ENCODE data around the gene ADAMTSL3.

ADAMTSL3 gene, protein sequence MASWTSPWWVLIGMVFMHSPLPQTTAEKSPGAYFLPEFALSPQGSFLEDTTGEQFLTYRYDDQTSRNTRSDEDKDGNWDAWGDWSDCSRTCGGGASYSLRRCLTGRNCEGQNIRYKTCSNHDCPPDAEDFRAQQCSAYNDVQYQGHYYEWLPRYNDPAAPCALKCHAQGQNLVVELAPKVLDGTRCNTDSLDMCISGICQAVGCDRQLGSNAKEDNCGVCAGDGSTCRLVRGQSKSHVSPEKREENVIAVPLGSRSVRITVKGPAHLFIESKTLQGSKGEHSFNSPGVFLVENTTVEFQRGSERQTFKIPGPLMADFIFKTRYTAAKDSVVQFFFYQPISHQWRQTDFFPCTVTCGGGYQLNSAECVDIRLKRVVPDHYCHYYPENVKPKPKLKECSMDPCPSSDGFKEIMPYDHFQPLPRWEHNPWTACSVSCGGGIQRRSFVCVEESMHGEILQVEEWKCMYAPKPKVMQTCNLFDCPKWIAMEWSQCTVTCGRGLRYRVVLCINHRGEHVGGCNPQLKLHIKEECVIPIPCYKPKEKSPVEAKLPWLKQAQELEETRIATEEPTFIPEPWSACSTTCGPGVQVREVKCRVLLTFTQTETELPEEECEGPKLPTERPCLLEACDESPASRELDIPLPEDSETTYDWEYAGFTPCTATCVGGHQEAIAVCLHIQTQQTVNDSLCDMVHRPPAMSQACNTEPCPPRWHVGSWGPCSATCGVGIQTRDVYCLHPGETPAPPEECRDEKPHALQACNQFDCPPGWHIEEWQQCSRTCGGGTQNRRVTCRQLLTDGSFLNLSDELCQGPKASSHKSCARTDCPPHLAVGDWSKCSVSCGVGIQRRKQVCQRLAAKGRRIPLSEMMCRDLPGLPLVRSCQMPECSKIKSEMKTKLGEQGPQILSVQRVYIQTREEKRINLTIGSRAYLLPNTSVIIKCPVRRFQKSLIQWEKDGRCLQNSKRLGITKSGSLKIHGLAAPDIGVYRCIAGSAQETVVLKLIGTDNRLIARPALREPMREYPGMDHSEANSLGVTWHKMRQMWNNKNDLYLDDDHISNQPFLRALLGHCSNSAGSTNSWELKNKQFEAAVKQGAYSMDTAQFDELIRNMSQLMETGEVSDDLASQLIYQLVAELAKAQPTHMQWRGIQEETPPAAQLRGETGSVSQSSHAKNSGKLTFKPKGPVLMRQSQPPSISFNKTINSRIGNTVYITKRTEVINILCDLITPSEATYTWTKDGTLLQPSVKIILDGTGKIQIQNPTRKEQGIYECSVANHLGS (N-terminal part only)

GRCh38 chr15:83653639-83654378, at the start of gene ADAMTSL3:
Gene ADAMTSL3 (plus strand): TSS chr15:83654123. CDS start chr15:83655762, 1,639 bp downstream.
- DNase-seq, result no peak

DNA sequence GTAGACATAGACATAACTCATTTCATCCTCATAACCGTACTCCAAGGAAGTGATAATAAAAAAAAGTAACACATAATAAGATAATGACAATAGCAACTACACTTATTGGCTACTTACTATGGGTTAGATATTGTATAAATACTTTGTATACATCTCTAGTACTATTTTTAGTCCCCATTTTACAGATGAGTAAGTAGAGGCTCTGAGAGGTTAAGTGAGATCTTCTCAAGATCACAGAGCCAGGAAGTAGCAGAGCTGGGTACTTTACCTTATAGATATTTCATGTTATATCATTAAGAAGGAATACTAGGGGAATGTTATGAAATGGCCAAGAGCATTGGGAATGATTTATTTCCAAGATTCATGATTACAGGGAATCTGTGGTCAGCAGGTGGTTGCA, 49.4 kb upstream of the ADAMTSL3 start:
- DNase-seq, result no peak

GRCh38 chr15:83605111-83605945, 48.6 kb upstream of the ADAMTSL3 start:
- DNase-seq, result no peak

GRCh38 chr15:83610132-83610531, 43.8 kb upstream of the ADAMTSL3 start:
- no peak for DNase-seq

GRCh38 chr15:83610901-83611685, 42.8 kb upstream of the ADAMTSL3 start:
- no peak for DNase-seq

DNA sequence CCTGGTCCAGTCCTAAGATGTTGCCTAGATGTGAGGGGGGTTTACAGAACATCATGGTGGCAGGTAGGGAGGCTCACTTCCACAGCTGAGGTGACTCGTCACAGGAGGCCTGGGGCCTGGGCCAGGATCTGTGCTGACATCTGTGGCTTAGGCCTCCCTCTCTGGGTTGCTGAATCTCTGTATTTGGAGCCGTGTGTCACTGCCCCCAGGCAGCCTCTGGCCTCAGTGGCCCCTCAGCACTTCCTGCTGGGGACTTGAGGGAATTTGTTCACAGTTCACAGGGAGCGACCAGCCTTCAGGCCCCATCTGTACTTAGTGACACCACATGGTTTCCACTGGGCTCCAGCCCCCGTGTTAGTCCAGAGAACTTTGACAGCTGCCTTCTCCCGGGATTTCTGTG, 41.7 kb upstream of the ADAMTSL3 start:
- no peak for DNase-seq

DNA sequence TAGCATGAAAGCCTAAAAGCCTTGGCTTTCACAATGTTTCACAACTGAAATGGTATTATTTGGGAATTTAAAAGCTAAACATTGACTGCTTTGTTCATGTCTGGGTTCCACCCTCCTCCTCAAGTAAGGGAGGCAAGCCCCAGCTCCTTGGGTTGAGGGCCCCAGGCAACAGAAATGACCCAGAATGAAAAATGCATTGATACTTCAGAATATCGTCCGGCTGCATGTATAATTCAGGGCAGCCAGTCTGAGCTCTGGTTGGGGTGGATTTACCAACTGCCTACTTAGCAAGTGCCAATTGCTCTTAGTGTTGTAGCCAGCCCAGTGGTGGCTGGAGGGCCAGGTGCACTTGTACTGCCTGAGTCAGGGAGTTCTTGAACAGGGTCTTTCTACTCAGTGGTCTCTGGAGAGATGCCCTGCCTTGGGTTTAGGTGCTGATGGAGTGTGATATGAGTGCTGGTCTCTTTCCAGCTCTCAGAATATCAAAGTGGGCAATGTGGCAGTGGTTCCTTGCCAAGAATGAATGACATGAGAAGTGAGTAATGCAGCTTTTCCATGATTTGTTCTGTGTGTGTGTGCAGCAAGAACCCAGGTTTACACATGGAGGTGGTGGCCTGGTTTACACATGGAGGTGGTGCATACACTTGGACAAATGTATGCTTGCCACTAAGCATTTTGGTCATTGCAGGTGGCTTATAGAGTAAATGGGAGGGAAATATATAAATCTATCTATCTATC, 40.9 kb upstream of the ADAMTSL3 start:
- DNase-seq, result no peak

- no peak for DNase-seq
These were observed 40.2 kb upstream of the ADAMTSL3 start for GRCh38 chr15:83613714-83614113.

DNA sequence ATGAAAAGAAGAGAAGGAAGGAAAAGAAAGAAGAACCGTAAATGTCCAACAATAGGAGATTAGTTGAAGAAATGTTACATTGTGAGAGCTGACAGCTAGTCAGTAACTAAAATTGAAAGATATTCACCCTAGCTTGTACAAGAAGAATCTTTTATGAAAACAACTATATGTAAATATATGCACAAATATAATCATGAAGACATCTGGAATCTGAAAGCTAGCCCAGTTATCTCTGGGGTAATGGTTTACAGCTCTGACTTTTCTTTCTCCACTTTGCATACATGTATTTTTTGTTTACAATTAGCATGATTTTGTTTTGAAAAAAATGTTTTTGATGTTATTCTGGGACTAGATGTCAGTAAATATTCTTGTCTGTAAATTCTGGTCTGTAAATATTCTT, 37.1 kb upstream of the ADAMTSL3 start:
- DNase-seq, result no peak

GRCh38 chr15:83626171-83626802, 27.6 kb upstream of the ADAMTSL3 start:
- peak in 1 of 2 experiments; percentile 22 for DNase-seq

GRCh38 chr15:83631534-83631933, 22.4 kb upstream of the ADAMTSL3 start:
- no peak for DNase-seq

DNA sequence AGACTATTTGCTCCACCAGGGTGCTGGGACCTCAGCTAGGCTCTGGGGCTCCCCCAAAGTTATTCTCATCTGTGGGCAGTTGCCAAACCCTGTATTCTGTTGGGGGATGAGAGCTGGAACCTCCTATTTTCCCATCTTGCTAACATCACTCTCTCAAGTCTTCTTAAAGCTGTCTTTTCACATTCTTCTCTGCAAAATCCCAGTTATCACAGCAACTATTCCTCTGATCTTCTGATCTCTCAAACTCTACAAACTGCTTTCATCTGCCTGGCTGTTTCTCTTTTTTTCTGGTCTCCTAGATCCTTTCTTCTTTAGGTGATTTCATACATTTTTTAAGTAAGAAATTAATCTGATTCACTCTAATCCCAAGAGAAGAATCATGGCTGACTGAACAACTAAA, 10.7 kb upstream of the ADAMTSL3 start:
- no peak for DNase-seq

GRCh38 chr15:83644439-83644838, 9.5 kb upstream of the ADAMTSL3 start:
- no peak for DNase-seq

GRCh38 chr15:83650831-83651230, 3.1 kb upstream of the ADAMTSL3 start:
- DNase-seq, result no peak

- DNase-seq, result no peak
These were observed 2.4 kb upstream of the ADAMTSL3 start for GRCh38 chr15:83651541-83651940.

DNA sequence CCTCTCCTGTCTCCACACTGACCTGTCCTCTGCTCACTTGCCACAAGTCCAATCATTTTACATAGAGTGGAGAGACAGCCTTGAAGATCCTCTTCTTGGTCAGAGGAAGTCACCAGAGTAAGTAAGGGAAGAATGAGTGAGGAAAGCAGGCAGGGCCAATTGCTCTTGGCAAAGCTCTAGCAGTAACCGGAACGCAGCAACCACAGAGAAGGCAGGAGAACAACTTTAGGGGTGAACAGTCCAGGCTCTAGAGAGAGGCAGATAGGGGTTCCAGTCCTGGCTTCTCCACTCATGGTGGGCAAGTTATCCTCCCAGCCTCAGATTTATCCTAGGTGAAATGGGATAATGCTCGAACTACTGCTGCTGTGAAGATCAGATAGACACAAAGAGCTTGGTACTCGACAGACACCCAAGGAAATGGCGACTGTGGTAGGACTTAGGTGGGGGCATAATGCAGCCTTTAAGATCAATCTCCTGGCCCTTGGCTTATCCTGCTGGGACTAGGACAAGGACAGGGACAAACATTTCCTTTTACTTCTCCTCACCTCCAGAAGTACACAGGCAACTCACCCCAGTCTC, 1.2 kb upstream of the ADAMTSL3 start:
- no peak for DNase-seq

- DNase-seq, result no peak
These were observed 660 bp upstream of the ADAMTSL3 start for GRCh38 chr15:83653288-83653638.

- DNase-seq, result no peak
These were observed 685 bp downstream of the ADAMTSL3 start for GRCh38 chr15:83654379-83655236.
